HG03469 (cell line): ENCODE results near the gene TINAGL1.

Experiments used
- ATAC-seq: cut with Tn5 transposase; IDR thresholded peaks from one replicate; pipeline ENCODE4 v1.9.1; 2021; ENCODE audit warnings: mild to moderate bottlenecking, moderate library complexity, moderate number of reproducible peaks; ENCODE audit not compliant: unreplicated experiment

TINAGL1 gene

DNA sequence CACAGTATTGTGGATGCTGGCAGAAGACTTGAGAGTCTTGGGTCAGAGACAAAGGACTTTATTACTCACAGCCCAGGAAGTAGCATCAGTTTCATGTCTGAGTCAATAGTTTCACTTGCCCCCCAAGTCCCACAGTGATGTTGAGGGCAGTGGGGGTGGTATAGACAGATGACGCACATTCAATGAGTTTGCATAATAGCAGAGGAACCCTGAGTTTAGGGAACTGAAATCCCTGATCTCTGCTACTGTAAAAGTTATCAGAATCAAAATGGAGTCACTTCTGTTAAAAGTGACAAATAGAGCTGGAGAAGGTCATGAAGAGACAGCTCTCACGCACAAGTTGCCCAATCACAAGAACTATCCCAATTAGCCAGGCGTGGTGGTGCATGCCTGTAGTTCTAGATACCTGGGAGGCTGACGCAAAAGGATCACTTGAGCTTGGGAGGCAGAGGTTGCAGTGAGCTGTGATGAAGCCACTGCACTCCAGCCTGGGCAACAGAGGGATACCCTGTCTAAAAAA, 29.7 kb downstream of the TINAGL1 start:
- no peak for ATAC-seq

- no peak for ATAC-seq
Measured at GRCh38 chr1:31607360-31607759, 31.0 kb downstream of the TINAGL1 start.

GRCh38 chr1:31609514-31610118, 33.3 kb downstream of the TINAGL1 start:
- no peak for ATAC-seq

DNA sequence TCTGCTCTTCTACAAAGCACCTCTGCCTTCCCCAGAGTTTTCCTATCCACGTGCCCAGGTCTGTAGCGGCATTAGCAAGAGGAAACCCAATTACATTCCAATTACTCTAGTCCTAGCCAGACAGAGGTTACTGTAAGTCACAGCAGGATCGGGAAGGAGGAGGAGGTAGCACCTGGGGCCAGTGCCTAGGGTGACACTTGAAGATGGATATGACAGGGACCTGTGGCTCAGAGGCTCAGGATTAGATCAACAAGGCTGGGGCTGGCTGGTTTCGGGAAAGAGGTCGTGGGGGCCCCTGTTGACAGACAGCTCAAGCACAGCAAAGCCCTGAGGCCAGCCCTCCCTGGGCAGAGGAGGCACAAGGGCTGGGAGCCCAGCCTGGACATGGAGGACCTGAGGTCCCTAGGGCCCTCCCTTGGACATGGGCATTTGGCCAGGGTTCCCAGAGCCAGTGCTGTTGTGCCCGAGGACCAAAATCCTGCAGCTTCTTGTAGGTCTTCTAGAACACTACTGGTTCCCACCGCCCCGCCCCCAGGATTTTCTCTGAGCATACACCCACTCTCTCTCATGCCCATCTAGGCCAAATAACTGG, 38.2 kb downstream of the TINAGL1 start:
- no peak for ATAC-seq

DNA sequence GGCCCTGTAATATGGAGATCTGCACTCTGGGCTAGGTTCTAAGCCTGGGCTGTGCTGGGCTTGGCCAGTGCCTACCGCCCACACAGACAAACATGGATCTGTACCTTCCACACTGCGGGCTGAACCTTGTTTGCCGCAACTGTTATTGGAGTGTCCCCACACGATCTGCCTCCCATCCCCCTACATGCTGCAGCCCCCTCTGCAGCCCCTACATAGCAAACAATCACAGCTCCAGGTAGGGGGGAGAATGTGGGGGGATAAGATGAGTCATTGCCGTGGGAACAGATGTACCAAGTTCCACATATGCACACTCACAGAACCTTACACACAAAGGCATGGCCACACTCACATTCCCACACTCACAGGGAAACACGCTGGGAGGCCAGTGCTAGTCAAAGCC, 39.1 kb downstream of the TINAGL1 start:
- ATAC-seq: no peak

DNA sequence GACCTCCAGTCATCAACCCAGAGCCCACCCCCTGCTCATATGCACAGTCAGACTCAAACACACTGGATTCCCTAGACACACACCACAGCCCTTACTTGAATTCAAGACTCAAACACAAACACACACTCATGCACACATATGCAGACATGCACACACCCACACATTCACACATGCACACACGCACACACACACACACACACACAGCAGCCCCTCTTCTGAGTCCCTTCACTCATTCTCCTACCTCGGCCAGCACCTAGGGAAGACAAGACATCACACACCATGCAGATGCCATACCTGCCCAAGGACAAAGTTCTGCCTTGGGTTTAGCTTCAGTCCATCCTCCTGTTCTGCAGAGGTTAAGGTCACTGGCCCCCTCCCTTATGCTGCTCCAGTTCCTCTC, 39.6 kb downstream of the TINAGL1 start:
- ATAC-seq: no peak

GRCh38 chr1:31617218-31617915, 41.1 kb downstream of the TINAGL1 start, which contains the start of gene HCRTR1:
Gene HCRTR1, plus strand, starts transcription at chr1:31617689. Its CDS starts 1,504 bp downstream, at chr1:31619193.
- ATAC-seq: no peak

DNA sequence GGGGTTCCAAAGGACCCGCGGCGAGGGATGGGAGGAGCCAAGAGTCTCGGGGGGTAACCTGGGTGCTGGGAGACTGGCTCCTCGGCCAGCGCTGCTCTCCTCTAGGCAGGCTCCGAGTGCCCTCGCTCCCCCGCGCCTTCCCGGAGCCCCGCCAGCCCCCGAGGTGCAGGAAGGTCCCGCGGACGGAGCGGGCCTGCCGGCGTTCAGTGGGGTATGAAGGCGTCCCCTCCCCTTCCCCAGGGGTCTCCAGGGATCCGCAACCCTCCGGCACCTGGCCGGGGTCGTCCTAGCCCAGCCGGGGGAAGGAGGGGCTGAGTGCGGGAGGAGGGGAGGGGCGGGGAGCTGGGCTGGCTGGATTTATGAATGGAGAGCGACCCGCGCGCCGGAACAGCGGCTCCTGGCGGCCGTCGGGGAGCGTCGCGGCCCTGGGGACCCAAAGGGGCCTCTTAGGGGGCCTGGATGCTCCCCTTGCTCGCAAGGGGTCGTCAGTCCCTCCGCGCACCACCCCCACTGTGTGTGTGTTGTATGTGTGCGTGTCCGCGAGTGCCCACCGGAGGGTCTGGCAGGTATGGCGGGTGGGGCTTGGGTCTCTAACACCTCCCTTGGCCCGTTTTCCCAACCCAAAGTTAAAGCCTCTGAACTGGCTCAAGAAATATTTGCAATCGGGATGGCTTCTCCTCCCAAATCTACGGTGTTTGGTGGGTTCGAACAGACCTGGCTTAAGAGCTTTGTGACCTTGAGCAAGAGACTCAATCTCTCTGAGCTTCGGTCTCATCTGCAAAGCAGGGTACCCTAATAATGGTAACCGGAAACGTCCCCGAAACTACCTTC, 41.8 kb downstream of the TINAGL1 start:
- no peak for ATAC-seq

GRCh38 chr1:31618916-31619846, 42.9 kb downstream of the TINAGL1 start:
- no peak for ATAC-seq

- no peak for ATAC-seq
Measured at GRCh38 chr1:31620631-31621497, 44.5 kb downstream of the TINAGL1 start.

GRCh38 chr1:31621498-31621820, 45.1 kb downstream of the TINAGL1 start:
- no peak for ATAC-seq

- no peak for ATAC-seq
Measured at GRCh38 chr1:31621847-31622730, 45.8 kb downstream of the TINAGL1 start.

DNA sequence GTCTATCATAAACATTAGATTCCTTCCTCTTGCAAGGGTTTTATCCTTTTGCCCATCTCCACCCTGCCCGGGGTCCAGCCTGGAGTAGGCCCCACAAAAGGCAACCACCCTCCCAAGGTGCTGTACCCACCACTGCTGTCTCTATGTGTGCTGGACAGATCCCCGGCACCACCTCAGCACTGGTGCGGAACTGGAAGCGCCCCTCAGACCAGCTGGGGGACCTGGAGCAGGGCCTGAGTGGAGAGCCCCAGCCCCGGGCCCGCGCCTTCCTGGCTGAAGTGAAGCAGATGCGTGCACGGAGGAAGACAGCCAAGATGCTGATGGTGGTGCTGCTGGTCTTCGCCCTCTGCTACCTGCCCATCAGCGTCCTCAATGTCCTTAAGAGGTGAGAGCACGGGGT, 47.0 kb downstream of the TINAGL1 start:
- ATAC-seq: no peak

GRCh38 chr1:31624309-31624708, 48.0 kb downstream of the TINAGL1 start:
- no peak for ATAC-seq

- no peak for ATAC-seq
Measured at GRCh38 chr1:31624731-31625514, 48.6 kb downstream of the TINAGL1 start.

DNA sequence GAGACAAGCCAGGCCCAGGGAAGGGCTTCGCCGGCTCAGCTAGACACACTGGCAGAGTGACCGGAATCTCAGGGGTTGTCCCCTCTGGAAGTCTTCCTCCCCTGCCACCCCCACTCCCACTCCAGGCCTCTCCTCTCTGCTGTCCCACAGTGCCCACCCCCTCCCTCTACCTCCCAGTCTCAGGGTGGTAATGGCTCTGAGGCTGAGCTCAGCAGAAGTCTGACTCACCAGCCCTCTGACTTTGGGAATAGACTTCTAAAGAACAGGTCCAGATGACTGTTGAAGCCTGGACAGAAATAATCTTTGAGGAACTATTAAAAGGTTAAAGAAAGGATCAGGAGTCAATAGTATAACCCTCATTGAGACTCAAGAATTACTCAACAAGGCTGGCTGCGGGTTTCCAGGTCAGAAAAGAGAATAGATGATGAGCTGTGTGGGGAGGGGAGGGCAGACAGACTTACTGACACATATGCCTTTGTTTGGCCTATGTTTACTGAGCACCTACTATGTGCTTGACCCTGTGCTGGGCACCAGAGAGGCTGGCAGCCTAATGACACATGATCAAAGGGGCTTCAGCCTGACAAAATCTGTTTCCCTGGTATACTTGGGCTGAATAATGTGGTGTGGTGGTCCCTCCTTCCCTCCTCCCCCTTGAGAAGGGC, 49.4 kb downstream of the TINAGL1 start:
- no peak for ATAC-seq
